GM19468 (cell line): ENCODE data around the gene KCNV2.

ENCODE experiments used
- ATAC-seq: cut with Tn5 transposase; IDR thresholded peaks from one replicate; pipeline ENCODE4 v1.9.1; 2021; ENCODE audit warnings: mild to moderate bottlenecking, moderate library complexity, moderate number of reproducible peaks; ENCODE audit not compliant: unreplicated experiment; ENCODE audit errors: extremely low read depth

Gene KCNV2

GRCh38 chr9:2745560-2746380 lies 28.5 kb downstream of the KCNV2 start:
- no peak for ATAC-seq

GRCh38 chr9:2749485-2749884 lies 32.2 kb downstream of the KCNV2 start:
- no peak for ATAC-seq

GRCh38 chr9:2755285-2755684 lies 38.0 kb downstream of the KCNV2 start:
- ATAC-seq, result no peak

- no peak for ATAC-seq
These were observed 41.0 kb downstream of the KCNV2 start for GRCh38 chr9:2758162-2758897.

- no peak for ATAC-seq
These were observed 41.7 kb downstream of the KCNV2 start for GRCh38 chr9:2758898-2759510.

- peak; percentile 84 for ATAC-seq
These were observed 44.1 kb downstream of the KCNV2 start for GRCh38 chr9:2761424-2761823.

GRCh38 chr9:2764353-2764752 lies 47.0 kb downstream of the KCNV2 start:
- ATAC-seq, result peak; percentile 24

- ATAC-seq, result no peak
These were observed 48.1 kb downstream of the KCNV2 start for GRCh38 chr9:2765250-2765880.

GRCh38 chr9:2767800-2768677 lies 50.7 kb downstream of the KCNV2 start:
- ATAC-seq, result no peak

GRCh38 chr9:2771087-2771486 lies 53.8 kb downstream of the KCNV2 start:
- ATAC-seq, result no peak

- ATAC-seq, result no peak
These were observed 54.4 kb downstream of the KCNV2 start for GRCh38 chr9:2771661-2772060.

GRCh38 chr9:2777454-2777853 lies 60.1 kb downstream of the KCNV2 start:
- no peak for ATAC-seq

GRCh38 chr9:2778816-2779215 lies 61.5 kb downstream of the KCNV2 start:
- no peak for ATAC-seq
